COR-L47 (cell line): ENCODE measurements around the gene CYTH4.

ENCODE experiments used
- DNase-seq: peaks from one replicate; lab custom pipeline; 2025; lab: John Stamatoyannopoulos, UW

CYTH4 gene

GRCh38 chr22:37270928-37271650, 11.2 kb upstream of the CYTH4 start:
- DNase-seq: no peak

- DNase-seq: no peak
Measured at GRCh38 chr22:37273126-37273845, 9.0 kb upstream of the CYTH4 start.

GRCh38 chr22:37273846-37274225, 8.5 kb upstream of the CYTH4 start:
- DNase-seq: no peak

- DNase-seq: no peak
Measured at GRCh38 chr22:37274380-37274862, 7.9 kb upstream of the CYTH4 start.

- no peak for DNase-seq
Measured at GRCh38 chr22:37275134-37275533, 7.2 kb upstream of the CYTH4 start.

- no peak for DNase-seq
Measured at GRCh38 chr22:37275622-37276021, 6.7 kb upstream of the CYTH4 start.

- DNase-seq: no peak
Measured at GRCh38 chr22:37276776-37277175, 5.5 kb upstream of the CYTH4 start.

- DNase-seq: no peak
Measured at GRCh38 chr22:37277384-37277783, 4.9 kb upstream of the CYTH4 start.

GRCh38 chr22:37278261-37278660, 4.0 kb upstream of the CYTH4 start:
- no peak for DNase-seq

GRCh38 chr22:37279331-37280181, 2.8 kb upstream of the CYTH4 start:
- DNase-seq: no peak

- DNase-seq: no peak
Measured at GRCh38 chr22:37280718-37281117, 1.6 kb upstream of the CYTH4 start.

- no peak for DNase-seq
Measured at GRCh38 chr22:37281195-37281594, 1.1 kb upstream of the CYTH4 start.

GRCh38 chr22:37281646-37282384, 493 bp upstream of the CYTH4 start:
- no peak for DNase-seq

- no peak for DNase-seq
Measured at GRCh38 chr22:37283393-37283937, 1.2 kb downstream of the CYTH4 start.

- DNase-seq: no peak
Measured at GRCh38 chr22:37284126-37284804, 2.0 kb downstream of the CYTH4 start.

GRCh38 chr22:37284805-37285355, 2.6 kb downstream of the CYTH4 start:
- DNase-seq: no peak

GRCh38 chr22:37285937-37286336, 3.6 kb downstream of the CYTH4 start:
- no peak for DNase-seq

GRCh38 chr22:37287550-37287951, 5.2 kb downstream of the CYTH4 start:
- no peak for DNase-seq

- no peak for DNase-seq
Measured at GRCh38 chr22:37288521-37288920, 6.2 kb downstream of the CYTH4 start.

GRCh38 chr22:37289156-37289735, 6.9 kb downstream of the CYTH4 start:
- DNase-seq: no peak
